Neural crest cell (in vitro differentiated cells): ENCODE measurements around the gene MARK4. TPM values are rescaled to one million over a fixed set of nuclear protein-coding genes. Genes with fewer than 3 reads are reported as not detected.

Source experiments
- DNase-seq: peaks from one replicate; pipeline ENCODE4 v3.0.0; 2021; ENCODE audit warnings: low read depth, mixed read lengths, low spot score
- H3K27ac Mint-ChIP-seq: one replicate; pipeline ENCODE4 v1.8.0; 2021; ENCODE audit warnings: mild to moderate bottlenecking, mixed read lengths; ENCODE audit not compliant: unreplicated experiment
- H3K27me3 Mint-ChIP-seq: 2 replicates; pipeline ENCODE4 v1.8.0; 2021; ENCODE audit warnings: low read depth, mild to moderate bottlenecking, mixed read lengths
- H3K36me3 Mint-ChIP-seq: 2 replicates; pipeline ENCODE4 v1.8.0; 2021; ENCODE audit warnings: low read depth, mild to moderate bottlenecking, mixed read lengths
- H3K4me1 Mint-ChIP-seq: 2 replicates; pipeline ENCODE4 v1.8.0; 2021; ENCODE audit warnings: mixed read lengths
- H3K4me3 Mint-ChIP-seq: one replicate; pipeline ENCODE4 v1.8.0; 2021; ENCODE audit warnings: mild to moderate bottlenecking, mixed read lengths
- H3K9me3 Mint-ChIP-seq: 2 replicates; pipeline ENCODE4 v1.8.0; 2021; ENCODE audit warnings: mixed read lengths
- long read RNA-seq: library from polyadenylated mRNA; unstranded; transcript quantifications from one replicate; pipeline ENCODE4 v2.0.0, GENCODE V29; 2020
- total RNA-seq: library from RNA; stranded (reverse); gene quantifications from 2 replicates; pipeline ENCODE4 v1.2.1, GENCODE V29; 2021
- TF ChIP-seq, protein P1 (sequence below): fragments of 200-600 bp; sonication (generic); conservative IDR thresholded peaks from 2 replicates; pipeline ENCODE4 v1.5.0; 2021; ENCODE audit warnings: antibody characterized with exemption, mild to moderate bottlenecking

The MARK4 gene
- 57.2 and 59.8 TPM in 2 replicates for total RNA-seq
- long read RNA-seq, partial matches to known transcripts, result 0 of 3 reads
- long read RNA-seq, other reads (novel, unspliced or antisense), result 3 of 3 reads

DNA sequence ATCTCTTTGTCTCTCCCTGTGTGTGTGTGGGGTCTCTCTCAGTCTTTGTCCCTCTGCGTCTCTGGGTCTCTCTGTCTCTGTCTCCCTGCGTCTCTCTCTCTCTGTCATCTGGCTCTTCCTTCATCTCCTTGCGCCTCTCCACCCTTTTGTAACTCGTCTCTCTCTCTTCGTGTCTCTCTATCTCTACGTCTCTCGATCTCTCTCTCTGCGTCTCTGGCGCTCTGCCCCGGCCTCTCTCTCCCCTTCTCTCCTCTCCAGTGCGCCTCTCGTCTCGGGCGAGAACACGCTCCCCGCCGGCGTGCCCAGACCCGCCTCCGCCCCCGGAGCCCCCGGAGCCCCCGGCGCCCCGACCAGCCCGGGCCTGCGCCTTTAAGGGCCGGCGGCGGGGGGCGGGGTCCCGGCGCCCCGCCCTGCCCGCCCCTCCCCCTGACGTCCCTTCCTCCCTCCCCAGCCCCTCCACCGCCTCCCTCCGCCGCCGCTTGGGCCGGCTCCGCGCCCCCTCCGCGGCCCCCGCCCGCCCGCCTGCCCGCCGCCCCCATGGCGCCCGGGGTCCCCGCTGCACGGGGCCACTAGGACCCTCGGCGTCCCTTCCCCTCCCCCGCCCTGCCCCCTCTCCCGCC lies at the start of gene MARK4:
MARK4 (plus strand) TSS at position 440 of the 620 bp plus-strand sequence. CDS start 318 bp downstream, outside the sequence.
- Mint-ChIP-seq H3K9me3 (no peaks in the 10 kb centered on the region), H3K27ac (no peak within 1 kb of the TSS), H3K36me3 (no peaks in the 10 kb centered on the region), H3K4me3 (peak within 1 kb of the TSS; percentile 89), H3K4me1 (peaks cover 25% of the 10 kb centered on the region), H3K27me3 (peaks cover 4% of the 10 kb centered on the region)
- TF ChIP-seq, protein P1, sequence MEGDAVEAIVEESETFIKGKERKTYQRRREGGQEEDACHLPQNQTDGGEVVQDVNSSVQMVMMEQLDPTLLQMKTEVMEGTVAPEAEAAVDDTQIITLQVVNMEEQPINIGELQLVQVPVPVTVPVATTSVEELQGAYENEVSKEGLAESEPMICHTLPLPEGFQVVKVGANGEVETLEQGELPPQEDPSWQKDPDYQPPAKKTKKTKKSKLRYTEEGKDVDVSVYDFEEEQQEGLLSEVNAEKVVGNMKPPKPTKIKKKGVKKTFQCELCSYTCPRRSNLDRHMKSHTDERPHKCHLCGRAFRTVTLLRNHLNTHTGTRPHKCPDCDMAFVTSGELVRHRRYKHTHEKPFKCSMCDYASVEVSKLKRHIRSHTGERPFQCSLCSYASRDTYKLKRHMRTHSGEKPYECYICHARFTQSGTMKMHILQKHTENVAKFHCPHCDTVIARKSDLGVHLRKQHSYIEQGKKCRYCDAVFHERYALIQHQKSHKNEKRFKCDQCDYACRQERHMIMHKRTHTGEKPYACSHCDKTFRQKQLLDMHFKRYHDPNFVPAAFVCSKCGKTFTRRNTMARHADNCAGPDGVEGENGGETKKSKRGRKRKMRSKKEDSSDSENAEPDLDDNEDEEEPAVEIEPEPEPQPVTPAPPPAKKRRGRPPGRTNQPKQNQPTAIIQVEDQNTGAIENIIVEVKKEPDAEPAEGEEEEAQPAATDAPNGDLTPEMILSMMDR, result no peak
- DNase-seq, result peak; percentile 48

DNA sequence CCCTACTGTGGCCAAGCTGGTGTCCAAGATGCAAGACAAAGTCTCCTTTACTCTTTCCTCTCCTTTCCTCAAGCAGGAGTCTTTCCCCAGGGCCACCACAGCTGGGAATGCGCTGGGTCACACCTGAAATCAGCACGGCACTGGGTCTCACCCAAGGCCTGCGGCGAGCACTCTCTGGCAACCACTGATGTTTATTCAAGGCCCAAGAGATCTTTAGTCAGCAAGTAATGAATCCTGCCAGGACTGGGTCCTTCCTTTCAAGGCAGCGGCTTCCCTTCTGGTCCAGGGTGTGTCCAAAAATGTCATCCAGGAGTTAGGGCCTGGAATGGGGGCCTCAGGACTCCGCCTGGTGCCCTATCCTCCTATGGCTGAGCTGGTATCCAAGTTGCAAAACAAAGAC lies 48.4 kb upstream of the MARK4 start:
- no peak for DNase-seq
- H3K4me1 Mint-ChIP-seq, result peaks cover 6% of the 10 kb centered on the region
- peaks cover 28% of the 10 kb centered on the region for H3K27me3 Mint-ChIP-seq
- no peak overlapping the region for H3K4me3 Mint-ChIP-seq
- TF ChIP-seq, protein P1, result no peak
- no peaks in the 10 kb centered on the region for H3K9me3 Mint-ChIP-seq
- H3K36me3 Mint-ChIP-seq, result no peaks in the 10 kb centered on the region
- no peak overlapping the region for H3K27ac Mint-ChIP-seq

DNA sequence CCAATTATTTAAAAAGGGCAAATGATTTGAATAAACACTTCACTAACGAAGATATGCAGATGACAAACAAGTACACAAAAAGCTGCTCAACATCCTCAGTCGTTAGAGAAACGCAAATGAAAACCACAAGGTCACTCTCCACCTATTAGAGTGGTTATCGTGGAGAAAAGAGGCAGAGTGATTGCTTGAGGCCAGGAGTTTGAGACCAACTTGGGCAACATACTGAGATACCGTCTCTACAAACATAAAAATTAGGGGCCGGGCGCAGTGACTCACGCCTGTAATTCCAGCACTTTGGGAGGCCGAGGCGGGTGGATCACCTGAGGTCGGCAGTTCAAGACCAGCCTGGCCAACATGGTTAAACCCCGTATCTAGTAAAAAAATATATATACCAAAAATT lies 45.3 kb upstream of the MARK4 start:
- H3K27ac Mint-ChIP-seq, result no peak overlapping the region
- DNase-seq, result no peak
- TF ChIP-seq, protein P1, result no peak
- H3K27me3 Mint-ChIP-seq, result peaks cover 6% of the 10 kb centered on the region
- H3K9me3 Mint-ChIP-seq, result no peaks in the 10 kb centered on the region
- H3K36me3 Mint-ChIP-seq, result no peaks in the 10 kb centered on the region
- no peak overlapping the region for H3K4me3 Mint-ChIP-seq
- H3K4me1 Mint-ChIP-seq, result no peaks in the 10 kb centered on the region

DNA sequence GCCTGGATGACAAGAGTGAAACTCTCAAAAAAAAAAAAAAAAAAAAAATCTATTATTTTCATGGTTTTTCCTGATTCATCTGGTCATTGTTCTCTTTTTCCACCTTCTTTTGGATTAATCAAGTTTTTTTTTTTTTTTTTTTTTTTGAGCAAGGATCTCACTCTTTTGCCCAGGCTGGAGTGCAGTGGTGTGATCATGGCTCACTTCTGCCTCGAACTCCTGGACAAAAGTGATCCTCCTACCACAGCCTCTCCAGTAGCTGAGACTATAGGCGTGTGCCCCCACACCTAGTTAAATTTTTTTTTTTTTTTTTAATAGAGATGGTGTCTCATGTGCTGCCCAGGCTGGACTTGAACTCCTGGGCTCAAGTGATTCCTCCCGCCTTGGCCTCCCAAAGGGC lies 44.7 kb upstream of the MARK4 start:
- Mint-ChIP-seq H3K4me1 (peaks cover under 1% of the 10 kb centered on the region), H3K36me3 (no peaks in the 10 kb centered on the region), H3K27ac (no peak overlapping the region), H3K9me3 (no peaks in the 10 kb centered on the region), H3K27me3 (peaks cover 7% of the 10 kb centered on the region), H3K4me3 (no peak overlapping the region)
- no peak for DNase-seq
- TF ChIP-seq, protein P1, result no peak

DNA sequence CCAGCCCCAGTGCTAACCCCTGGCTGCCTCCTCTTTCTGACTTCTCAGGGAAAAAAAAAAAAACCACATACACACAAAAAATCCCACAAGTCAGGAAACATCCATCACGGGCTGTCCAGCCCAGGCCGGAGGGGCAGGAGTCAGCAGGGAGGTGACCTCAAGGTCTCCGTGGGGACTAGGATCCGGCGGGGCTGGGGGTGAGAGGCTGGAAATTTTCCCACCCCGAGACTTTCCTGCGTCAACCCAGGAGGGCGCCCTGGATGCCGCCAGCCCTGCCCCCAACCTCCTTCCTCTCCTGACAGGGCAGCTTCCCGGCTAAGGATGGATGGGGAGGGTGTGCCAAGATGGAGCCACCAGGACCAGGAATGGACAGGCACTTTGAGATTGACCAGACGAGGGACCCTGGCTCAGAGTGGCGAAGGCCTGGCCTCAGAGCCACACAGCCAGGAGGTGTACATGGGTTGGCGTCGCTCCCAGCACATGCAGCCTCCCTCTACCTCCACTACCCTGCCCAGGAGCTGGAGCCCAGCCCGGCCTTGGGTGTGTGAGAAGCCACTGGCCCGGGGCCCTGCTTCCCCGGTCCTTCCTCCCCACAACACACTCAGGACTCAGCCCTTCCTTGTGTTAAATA lies 39.2 kb upstream of the MARK4 start:
- Mint-ChIP-seq H3K27ac (no peak overlapping the region), H3K4me1 (peaks cover 11% of the 10 kb centered on the region), H3K9me3 (no peaks in the 10 kb centered on the region), H3K36me3 (no peaks in the 10 kb centered on the region), H3K4me3 (no peak overlapping the region), H3K27me3 (peaks cover 39% of the 10 kb centered on the region)
- TF ChIP-seq, protein P1, result no peak
- DNase-seq, result no peak
